Calu3 (cell line): Measurements from ENCODE around the gene LCE1E. TPM values are rescaled to one million over a fixed set of nuclear protein-coding genes. Genes with fewer than 3 reads are reported as not detected.
A peak's percentile ranks its signal among the peaks of the same experiment; 100 is the strongest.

ENCODE experiments used
- Bru-seq: library from RNA; stranded (reverse); fragments of 400-500 nt; gene quantifications from one replicate; lab custom pipeline; 2021; lab: Mats Ljungman, UMichigan
- BruChase-seq, 2 experiments: library from RNA; stranded (reverse); fragments of 400-500 nt; gene quantifications; one replicate each; lab custom pipeline; 2021; lab: Mats Ljungman, UMichigan
- BruUV-seq: library from RNA; stranded (reverse); fragments of 400-500 nt; replicated peaks from 2 replicates; lab custom pipeline; 2021; lab: Mats Ljungman, UMichigan
- CTCF ChIA-PET: fragments of 300-600 bp; sonication (Branson Sonifier 250); formaldehyde crosslinking; loops from one replicate; lab custom pipeline; 2022; ENCODE audit warnings: antibody characterized with exemption; lab: Charles Lee
- DNase-seq: peaks from one replicate; pipeline ENCODE4 v3.0.0; 2022
- H3K27ac Mint-ChIP-seq: one replicate; pipeline ENCODE4 v1.8.0; 2022; ENCODE audit warnings: mixed read lengths; ENCODE audit not compliant: unreplicated experiment
- H3K27me3 Mint-ChIP-seq: one replicate; pipeline ENCODE4 v1.8.0; 2022; ENCODE audit warnings: mixed read lengths; ENCODE audit not compliant: unreplicated experiment
- H3K36me3 Mint-ChIP-seq: one replicate; pipeline ENCODE4 v1.8.0; 2022; ENCODE audit warnings: mild to moderate bottlenecking, moderate library complexity, mixed read lengths; ENCODE audit not compliant: insufficient read depth, unreplicated experiment
- H3K4me1 Mint-ChIP-seq: one replicate; pipeline ENCODE4 v1.8.0; 2022; ENCODE audit warnings: mild to moderate bottlenecking, low read depth, mixed read lengths; ENCODE audit not compliant: unreplicated experiment
- H3K4me3 Mint-ChIP-seq: one replicate; pipeline ENCODE4 v1.8.0; 2022; ENCODE audit warnings: mild to moderate bottlenecking, low read depth, moderate library complexity, mixed read lengths; ENCODE audit not compliant: unreplicated experiment
- H3K9me3 Mint-ChIP-seq: one replicate; pipeline ENCODE4 v1.8.0; 2022; ENCODE audit warnings: low read depth, mixed read lengths; ENCODE audit not compliant: unreplicated experiment
- intact Hi-C: fragments of 100-400 bp; cut with micrococcal nuclease; formaldehyde crosslinking; loops from one replicate; pipeline ENCODE4 v1.10.0; 2022; ENCODE audit not compliant: unreplicated experiment
- long read RNA-seq: library from polyadenylated mRNA; stranded (forward); transcript quantifications from one replicate; pipeline ENCODE4 v2.0.0, GENCODE V29; 2022
- total RNA-seq: library from RNA; stranded (reverse); gene quantifications from 2 replicates; pipeline ENCODE4 v1.2.3, GENCODE V29; 2022
- TF ChIP-seq, protein P1 (sequence below): fragments of 200-600 bp; IDR thresholded peaks from one replicate; pipeline ENCODE4 v1.8.0; 2022; ENCODE audit warnings: antibody characterized with exemption; ENCODE audit not compliant: unreplicated experiment

Gene LCE1E, protein sequence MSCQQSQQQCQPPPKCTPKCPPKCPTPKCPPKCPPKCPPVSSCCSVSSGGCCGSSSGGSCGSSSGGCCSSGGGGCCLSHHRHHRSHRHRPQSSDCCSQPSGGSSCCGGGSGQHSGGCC
- total RNA-seq: not detected in 2 replicates
- percentile 16 among the genes with signal in this experiment for Bru-seq, nascent RNA
- BruChase-seq, experiment 1, labeled RNA remaining after a 6-hour chase: not detected
- not detected for BruChase-seq, experiment 2, labeled RNA remaining after a 2-hour chase
- long read RNA-seq: 0 reads

DNA sequence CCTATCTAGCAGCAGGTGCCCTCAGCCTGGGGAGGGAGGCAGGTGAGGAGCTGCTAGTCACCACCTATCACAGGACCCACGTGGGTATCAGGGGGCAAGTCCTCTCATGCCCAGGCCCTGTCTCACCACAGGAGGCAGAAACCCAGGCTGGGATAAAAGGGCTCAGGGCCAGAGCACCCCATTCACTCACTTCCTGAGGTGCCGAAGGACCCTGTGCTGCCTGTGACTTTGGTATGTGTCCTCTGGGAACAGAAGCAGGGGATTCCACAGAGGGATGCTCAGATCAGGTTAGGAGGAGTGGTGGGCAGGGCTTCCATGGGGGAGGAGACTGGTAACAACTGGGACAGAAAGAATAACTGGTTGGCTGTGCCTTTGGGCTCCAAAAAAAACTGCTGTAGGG, at the start of gene LCE1E:
Gene LCE1E (plus strand): TSS at position 181 of the 400 bp plus-strand sequence. CDS start 1,043 bp downstream, outside the sequence.
- H3K4me3 Mint-ChIP-seq: no peak within 1 kb of the TSS
- no peak for DNase-seq
- no peak within 1 kb of the TSS for H3K27ac Mint-ChIP-seq
- H3K27me3 Mint-ChIP-seq: no peaks in the 10 kb centered on the region
- intact Hi-C loops: no loop called here
- TF ChIP-seq, protein P1, sequence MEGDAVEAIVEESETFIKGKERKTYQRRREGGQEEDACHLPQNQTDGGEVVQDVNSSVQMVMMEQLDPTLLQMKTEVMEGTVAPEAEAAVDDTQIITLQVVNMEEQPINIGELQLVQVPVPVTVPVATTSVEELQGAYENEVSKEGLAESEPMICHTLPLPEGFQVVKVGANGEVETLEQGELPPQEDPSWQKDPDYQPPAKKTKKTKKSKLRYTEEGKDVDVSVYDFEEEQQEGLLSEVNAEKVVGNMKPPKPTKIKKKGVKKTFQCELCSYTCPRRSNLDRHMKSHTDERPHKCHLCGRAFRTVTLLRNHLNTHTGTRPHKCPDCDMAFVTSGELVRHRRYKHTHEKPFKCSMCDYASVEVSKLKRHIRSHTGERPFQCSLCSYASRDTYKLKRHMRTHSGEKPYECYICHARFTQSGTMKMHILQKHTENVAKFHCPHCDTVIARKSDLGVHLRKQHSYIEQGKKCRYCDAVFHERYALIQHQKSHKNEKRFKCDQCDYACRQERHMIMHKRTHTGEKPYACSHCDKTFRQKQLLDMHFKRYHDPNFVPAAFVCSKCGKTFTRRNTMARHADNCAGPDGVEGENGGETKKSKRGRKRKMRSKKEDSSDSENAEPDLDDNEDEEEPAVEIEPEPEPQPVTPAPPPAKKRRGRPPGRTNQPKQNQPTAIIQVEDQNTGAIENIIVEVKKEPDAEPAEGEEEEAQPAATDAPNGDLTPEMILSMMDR: no peak
- no peaks in the 10 kb centered on the region for H3K9me3 Mint-ChIP-seq
- no TSS peak for BruUV-seq
- CTCF ChIA-PET: no interaction called here
- peaks cover 43% of the 10 kb centered on the region for H3K4me1 Mint-ChIP-seq
- no peaks in the 10 kb centered on the region for H3K36me3 Mint-ChIP-seq

DNA sequence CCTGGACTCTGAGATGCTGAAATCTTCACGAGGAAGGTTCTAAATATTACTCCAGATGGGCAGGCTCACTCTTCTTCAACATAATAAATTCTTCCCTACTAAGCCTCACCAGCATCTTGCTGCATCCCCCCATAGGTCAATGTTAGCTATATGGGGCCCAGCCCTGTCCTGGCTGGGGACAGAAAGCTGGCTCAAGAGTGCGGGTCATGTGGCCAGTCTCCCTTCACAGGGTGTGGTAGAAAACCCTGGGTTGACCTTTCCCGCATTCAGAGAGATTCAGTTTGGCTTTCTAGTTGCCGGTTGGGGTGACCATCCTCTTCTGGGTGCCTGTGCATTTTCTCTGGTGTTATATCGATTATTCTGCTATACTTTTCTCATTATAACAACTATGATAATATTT, 48.1 kb upstream of the LCE1E start:
- no peaks in the 10 kb centered on the region for H3K9me3 Mint-ChIP-seq
- no peak overlapping the region for H3K4me3 Mint-ChIP-seq
- DNase-seq: no peak
- no TSS peak for BruUV-seq
- H3K27me3 Mint-ChIP-seq: peaks cover 88% of the 10 kb centered on the region
- TF ChIP-seq, protein P1: no peak
- intact Hi-C loops: loop anchor here (10.0 kb wide), 1 partner anchor 83 kb away; no protein-coding TSS in a partner anchor
- no peaks in the 10 kb centered on the region for H3K36me3 Mint-ChIP-seq
- H3K27ac Mint-ChIP-seq: no peak overlapping the region
- no peaks in the 10 kb centered on the region for H3K4me1 Mint-ChIP-seq
- CTCF ChIA-PET: no interaction called here

DNA sequence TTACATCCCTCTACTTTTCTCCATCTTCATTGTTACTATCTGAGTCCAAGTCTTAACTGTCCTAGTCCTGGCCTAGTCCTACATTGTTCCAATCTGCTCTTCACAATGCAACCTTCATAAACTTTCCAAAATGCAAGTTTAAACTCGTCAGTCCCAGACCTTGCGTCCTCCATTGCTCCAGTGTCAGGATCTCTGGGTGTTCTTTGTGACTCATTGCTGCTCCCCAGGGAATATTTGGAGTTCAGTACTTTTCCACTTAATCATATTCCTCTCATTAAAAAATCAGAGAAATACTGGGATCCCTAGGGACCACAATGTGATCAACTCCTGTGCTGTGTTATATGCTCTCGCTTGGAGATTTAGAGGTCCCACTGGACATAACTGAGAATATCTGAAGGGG, 46.2 kb upstream of the LCE1E start:
- no peaks in the 10 kb centered on the region for H3K36me3 Mint-ChIP-seq
- H3K4me3 Mint-ChIP-seq: no peak overlapping the region
- H3K27ac Mint-ChIP-seq: no peak overlapping the region
- CTCF ChIA-PET: no interaction called here
- DNase-seq: no peak
- no TSS peak for BruUV-seq
- intact Hi-C loops: loop anchor here (10.0 kb wide), 3 partner anchors 85 to 485 kb away; no protein-coding TSS in a partner anchor
- peaks cover 88% of the 10 kb centered on the region for H3K27me3 Mint-ChIP-seq
- H3K9me3 Mint-ChIP-seq: no peaks in the 10 kb centered on the region
- no peaks in the 10 kb centered on the region for H3K4me1 Mint-ChIP-seq
- TF ChIP-seq, protein P1: no peak

DNA sequence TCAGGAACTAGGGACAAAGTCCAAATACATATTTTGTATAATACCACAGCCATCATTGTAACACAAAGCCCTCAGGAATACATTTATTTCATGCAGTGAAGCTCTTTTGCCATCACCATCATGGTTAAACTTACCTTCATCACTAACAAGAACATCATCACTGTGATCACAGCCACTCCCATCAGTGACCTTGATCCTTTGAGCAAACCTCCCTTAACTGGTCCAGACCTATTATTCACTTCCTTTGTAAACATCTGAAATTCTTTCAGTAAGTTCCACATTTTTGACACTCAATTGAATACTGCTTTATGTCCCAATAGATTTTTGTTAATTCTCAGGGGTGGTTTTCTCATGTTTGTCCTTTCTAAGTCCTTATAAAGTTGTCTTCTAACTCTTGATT, 44.4 kb upstream of the LCE1E start:
- CTCF ChIA-PET: no interaction called here
- H3K27ac Mint-ChIP-seq: no peak overlapping the region
- peaks cover 77% of the 10 kb centered on the region for H3K27me3 Mint-ChIP-seq
- intact Hi-C loops: loop anchor here (10.0 kb wide), 2 partner anchors 247 to 483 kb away; no protein-coding TSS in a partner anchor
- BruUV-seq: no TSS peak
- H3K4me1 Mint-ChIP-seq: peaks cover 10% of the 10 kb centered on the region
- TF ChIP-seq, protein P1: no peak
- no peak overlapping the region for H3K4me3 Mint-ChIP-seq
- H3K9me3 Mint-ChIP-seq: no peaks in the 10 kb centered on the region
- no peak for DNase-seq
- H3K36me3 Mint-ChIP-seq: peaks cover 4% of the 10 kb centered on the region
